HG02588 (cell line): ENCODE measurements around the gene PCSK7.

Experiments
- ATAC-seq: cut with Tn5 transposase; IDR thresholded peaks from one replicate; pipeline ENCODE4 v1.9.1; 2021; ENCODE audit warnings: mild to moderate bottlenecking, moderate library complexity; ENCODE audit not compliant: unreplicated experiment

Gene PCSK7

DNA sequence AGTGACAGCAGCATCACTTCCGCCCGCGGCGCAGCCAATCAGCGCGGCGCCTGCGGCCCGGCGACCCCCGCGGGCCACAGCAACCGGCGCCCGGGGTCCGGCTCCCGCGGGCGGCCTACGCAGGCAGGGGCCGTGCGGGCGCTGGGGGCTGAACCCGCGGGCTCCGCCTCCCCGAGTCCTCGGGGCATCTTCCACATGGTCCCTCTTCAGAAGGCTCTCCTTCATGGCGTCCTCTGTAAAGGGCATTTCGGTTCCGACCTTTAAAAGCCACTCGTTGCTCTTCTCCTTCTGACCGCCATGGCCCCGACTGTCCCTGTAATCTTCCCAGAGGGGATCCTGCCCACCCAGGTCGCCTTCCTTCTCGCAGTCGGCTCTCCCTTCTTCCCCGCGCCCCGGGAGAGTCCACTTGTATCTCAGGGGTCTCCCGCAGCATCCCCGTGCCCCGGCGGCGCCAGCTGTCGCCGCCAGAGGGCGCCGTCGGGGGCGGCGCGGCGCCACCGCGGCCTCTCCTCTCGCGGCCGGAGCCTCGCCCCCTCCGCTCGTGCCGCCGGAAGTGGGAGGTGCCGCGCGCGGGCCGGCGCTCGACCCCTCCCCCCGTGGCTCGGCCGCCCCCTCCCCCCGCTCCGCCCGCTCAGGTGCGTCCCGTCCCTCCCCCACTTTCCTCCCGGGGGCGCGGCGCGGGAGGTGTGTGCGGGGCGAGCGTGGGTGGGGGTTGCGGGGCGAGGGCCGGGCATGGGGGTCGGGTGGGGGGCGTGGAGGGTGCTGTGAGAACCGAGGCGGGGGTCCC lies 412 bp upstream of the PCSK7 start, which contains the start of gene RNF214:
Gene RNF214 (plus strand): TSS at position 580 of the 787 bp plus-strand sequence. CDS start 1,602 bp downstream, outside the sequence.
- ATAC-seq = peak; percentile 74

DNA sequence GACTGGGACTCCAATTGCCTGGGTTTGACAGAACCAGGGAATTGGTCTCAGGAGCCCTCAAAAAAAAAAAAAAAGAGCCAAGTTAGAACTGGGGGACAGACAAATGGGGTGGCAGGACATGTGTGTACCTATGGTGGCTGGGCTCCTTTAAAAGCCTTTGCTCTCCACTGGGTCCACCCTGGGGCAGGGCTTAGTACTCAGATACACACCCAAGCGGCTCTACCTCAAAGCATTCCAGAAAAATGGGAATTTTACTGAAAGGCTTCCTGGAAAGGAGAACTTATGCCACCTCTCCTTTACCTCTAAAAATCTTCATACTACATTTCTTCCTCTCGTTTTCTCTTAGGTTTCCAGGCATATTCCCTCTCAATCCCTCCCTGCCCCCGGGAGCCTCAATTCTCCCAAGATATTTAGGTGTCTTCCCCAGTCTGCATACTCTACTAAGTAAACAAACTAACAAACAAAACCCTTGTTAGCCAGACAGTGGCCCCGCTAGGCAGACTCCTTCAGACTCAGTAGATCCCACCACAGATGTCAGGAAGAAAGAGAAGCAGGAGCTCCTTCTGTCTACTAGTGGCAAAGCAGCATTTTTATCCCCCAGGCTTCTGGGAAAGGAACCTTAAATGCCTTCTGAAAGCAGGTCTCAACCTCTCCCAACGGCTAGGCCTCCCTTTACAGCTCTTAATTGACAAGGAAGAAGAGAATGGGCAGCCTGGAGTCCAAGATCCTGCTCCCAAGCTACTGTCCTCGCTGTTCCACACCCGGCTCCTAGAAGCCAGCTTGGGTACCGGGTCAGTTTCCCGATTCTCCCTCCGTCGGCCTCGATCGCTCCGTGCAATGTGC lies 653 bp downstream of the PCSK7 start:
- no peak for ATAC-seq

DNA sequence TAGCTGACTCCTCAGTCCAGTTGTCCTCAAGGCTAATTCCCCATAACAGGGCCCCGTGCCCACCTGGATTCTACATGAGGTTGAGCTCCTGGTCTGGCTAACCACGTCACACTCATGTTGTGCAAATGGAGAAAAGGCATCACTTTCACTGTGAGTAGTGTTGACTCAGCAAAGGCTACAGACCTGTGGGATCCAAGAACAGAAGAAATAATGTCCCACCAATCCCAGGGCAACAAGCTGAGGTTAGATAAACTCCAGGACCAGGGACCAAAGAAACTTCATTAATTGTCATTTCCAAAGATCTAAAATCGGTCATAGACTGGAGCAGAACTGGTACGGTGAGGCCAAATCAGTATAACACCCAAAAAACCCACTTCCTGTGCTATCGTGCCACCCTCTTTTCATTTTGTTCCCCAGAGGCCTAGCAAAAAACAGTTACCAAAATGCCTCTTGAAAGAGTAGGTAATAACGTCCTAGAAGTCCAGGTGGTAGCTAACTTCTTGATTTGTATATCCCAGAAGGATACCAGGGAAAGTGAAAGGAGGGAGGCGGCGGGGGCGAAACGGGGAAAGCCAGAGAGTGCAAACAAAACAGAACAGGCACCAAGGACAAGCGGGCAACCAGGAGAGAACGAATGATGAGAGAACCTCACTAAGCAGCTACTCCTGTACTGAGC lies 1.4 kb downstream of the PCSK7 start:
- no peak for ATAC-seq

DNA sequence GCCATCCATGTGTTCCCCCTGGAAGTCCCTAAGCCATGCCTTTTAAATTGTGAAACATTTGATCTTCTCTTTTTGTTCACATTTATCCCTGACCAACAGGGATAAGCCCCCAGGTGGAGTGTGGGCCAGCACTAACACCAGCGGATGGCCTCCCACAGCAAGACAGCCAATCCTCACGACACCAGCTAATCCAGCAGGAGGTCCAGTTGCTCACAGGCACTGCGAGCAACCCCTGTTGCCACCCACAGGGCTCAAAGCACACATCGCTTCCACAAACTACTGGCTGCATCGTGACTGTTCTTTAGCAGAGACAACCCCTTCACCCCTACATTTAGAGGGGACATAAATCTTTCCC lies 2.0 kb downstream of the PCSK7 start:
- ATAC-seq = no peak

DNA sequence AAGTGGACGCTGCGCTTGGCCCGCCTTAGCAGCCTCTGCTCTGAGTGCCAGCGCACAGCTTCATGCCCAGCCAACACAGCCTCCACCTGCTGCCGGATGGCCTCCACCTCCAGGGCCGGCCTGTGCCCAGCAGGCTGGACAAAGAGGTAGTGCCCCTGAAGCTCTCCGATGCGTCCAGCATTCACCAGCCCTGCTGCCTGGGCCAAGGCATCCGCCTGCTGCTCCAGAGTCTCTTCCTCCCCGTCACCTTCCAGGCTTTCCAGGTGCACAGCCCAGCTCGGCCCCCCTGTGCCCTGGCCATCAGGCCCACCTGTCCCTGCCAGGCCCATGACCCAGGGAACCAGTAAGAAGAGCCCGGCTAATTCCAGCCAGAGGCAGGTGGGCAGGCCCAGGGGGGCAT lies 2.5 kb downstream of the PCSK7 start:
- no peak for ATAC-seq

DNA sequence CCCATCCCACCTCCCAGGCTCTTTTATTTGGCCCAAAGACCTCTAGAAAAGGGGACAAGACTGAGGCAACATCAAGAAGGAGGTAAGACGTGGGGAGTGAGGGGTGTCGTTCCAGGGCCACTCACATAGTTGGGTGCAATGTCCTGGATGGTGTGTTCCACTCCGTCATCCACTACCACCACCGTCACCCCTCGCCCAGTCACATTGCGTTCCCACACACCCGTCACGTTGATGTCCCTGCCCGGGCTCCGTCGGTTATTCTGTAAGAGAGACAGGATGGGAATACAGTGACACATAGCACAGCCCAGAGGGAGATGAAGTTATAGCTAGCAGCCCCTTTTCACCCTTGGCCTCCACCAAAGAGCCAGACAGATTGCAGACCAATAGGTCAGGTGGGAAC lies 3.8 kb downstream of the PCSK7 start:
- no peak for ATAC-seq

DNA sequence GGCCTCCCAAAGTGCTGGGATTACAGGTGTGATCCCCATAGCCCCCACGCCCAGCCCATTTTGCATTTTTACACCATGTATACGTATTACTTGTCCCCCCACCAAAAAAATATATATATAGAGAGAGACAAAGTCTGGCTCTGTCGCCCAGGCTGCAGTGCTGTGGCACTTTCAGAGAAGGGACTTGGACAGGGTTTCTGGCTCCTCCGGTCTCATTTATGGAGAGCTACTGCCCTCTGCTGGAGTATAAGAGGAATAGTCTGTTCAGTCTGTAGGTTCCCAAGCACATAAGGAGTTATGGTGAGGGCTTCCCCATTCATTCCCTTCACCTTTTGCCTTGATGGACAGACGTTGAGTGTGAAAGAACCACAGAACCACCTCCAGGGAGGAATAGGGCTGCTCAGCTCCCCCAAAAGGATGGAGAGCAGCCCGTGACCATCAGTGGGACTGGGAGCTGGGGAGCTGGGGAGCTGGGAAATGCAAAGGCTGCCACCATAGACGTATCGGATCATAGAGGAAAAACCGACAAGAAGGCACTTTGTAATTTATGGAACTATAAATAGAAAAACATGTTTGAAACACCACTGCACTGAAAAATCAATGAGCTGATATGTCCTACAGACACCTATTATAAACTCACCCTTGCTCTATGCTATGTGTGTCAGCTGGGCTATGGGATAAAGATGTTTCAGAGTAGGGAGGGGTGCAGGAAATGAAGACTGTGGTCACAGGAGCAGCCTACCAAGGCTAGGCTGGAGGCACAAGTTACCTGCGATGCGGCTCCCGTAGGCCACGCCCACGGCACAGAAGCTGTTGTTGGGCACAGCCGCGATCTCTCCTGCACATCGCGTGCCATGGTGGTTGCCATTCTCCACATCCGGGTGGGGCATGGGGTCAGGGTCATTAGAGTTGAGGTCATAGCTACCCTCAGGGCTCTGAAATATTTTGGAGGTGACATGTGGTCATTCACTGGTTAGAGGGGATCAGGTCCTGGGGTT lies 5.2 kb downstream of the PCSK7 start:
- peak; percentile 56 for ATAC-seq

DNA sequence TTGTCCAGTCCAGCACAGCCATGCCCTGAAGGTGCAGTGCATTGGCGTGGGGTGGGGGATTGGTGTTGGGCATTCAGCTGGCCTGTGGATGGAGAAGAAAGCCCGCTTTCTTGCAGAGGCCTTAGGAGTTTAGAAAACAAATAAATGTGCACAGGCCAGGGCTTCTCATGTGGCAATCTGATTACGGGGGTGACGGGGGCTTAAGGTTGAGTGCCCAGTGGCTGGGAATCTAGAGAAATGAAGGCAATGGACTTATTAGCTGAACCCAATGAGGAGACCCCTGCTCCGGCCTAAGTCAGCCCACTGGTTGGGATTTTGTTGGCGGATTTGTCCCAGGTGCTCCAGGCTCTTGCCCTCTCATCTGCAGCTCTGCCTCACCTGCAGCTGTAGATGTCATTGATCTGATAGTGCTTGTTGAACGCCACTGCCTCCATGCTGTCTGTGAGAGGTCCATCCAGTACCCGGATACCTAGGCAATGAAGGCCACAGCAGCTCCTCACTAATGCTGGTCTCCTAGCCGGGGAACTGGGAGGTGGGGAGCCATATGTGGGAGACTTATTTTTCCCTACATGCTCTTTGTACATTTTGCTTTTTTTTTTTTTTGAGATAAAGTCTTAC lies 6.2 kb downstream of the PCSK7 start:
- no peak for ATAC-seq

DNA sequence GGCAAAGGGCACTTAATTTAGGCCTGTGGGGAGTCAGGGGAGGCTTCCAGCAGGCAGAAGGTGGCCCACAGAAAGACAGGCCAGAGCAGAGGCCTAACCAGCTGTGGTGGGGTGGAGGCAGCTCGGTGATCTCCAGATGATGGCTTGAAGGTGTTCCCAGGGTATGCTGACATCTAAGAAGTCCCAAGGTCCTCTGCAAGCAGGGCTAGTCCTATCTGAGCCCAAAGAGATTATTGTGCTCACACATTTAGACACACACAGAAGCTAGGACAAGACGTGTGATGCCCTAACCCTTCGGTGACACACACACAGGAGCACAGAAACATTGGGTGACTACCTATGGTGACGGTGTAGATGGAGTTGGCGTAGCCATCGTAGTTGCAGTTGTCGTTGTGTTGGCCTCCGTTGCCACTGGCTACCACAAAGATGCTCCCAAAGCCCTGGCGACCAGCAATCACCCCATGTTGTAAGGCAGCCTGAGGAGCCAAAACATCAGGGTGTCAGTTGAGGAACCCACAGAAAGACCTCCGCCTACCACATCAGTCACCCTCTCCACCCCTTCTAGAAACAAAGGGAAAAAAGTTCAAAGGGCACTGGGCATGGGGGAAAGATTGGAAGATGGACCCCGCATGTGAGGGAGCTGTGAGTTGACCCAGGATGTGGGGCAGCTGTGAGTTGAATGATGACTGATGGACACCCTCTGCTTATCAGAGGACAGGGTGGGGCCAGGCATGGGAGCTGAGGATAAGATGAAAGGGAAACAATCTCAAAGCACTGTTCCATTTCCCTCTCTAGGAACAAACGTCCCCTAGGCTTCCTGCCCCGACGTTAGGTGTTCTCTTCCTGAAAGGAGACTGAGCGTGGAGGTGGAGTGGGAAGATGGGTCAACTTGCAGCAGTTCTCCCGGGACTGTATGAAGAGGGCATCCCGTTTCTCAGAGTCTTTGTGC lies 7.9 kb downstream of the PCSK7 start:
- ATAC-seq = no peak

DNA sequence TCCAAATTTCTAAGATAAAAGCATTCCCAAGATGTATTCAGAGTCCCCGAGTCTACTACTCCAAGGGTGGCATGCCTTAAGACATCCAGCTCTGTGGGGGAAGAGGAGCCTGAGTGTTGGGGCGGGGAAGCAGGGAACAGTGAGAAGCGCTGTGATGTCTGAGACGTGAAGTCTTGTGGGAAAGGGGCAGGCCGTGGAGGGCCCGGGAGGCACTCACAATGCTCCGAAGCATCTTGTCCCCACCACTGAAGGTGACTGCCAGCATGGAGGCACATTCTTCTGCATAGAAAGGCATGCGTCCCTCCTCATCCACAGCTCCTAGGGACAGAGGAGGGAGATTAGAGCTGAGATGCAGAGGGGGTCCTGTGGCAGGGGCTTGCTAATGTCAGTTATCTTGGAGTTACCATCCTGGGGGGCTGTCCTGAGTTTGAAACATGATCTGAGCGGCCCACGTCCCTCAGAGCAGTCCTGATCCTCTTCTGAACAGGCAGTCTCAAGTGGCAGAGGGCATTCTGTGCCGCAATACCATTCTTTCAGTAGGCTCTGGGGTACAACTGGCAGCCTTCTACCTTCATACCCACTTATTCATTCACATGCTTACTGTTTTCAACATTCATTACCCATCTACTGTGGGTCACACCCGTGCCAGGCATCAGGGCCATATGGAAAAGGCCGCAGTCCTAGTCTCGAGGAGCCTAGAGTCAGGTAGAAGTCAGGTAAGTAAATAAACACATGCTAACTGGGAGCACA lies 8.7 kb downstream of the PCSK7 start:
- ATAC-seq = no peak

DNA sequence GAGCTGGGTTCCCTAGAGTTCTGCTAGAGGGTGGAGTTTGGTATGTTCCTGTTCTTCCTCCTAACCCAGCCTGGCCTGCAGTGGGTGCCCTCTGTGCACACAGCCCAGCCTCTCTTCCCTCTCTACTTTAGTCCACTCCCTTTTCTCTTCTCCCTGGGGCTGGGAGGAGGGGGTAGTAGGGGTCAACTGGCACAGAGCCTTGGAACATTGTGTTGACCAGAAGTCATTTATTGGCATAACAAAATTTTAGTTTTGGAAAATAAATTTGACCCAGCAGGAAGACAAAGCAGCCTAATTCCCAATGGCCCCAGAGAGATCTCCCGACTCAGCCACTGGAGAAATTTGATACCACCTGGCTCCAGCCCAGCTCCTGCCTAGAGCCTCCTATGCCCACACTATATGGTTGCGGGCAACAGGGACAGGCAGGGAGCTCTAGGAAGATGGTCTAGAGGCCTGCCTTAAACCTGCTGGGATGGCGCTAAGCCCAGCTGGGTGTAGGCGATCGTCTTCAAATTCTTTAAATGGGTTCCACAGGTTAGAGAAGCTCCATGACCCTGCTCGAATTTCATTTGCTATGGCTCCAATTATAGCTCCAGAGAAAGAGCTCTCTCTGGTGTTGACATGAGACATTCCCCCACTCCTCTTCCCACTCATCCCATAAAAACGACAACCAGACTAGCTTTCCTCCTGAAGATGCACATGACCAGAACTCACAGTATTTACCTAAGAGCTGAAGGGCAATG lies 9.9 kb downstream of the PCSK7 start:
- no peak for ATAC-seq

DNA sequence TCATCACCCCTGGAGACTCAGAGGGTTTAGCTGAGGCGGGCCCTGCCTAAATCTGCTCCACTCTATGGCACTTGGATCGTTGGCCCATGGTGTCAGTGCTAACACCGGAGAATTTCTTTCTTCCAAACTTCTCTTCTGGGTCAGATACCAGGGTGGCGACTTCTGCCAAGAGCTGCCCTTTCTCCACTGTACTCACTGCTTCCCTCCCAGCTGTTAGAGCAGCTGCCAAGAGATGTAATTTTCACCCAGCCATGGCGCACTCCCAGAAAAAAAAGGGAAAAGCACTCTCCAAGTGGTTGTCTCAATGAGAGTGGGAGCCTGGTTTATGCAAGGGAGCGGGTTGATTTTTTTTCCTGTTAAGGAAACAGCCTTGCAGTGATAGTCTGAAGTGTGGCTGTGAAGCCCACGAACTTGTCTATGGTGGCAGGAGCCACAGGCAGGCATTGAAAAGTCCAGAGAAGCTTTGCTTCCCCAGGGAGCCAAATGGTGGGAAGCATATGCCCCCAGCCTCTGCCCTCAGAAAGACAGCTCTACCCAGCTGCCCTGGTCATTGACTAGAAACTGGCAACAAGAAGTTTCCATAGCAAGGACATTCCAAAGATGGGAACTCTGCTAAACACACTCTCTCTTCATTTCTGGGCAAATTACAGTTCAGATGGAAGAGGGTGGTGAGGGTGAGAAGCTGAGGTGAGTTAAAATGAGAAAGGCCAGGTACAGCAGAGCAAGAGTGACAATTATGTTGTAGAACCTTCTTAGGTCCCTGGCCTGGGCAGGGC lies 10.7 kb downstream of the PCSK7 start:
- no peak for ATAC-seq

DNA sequence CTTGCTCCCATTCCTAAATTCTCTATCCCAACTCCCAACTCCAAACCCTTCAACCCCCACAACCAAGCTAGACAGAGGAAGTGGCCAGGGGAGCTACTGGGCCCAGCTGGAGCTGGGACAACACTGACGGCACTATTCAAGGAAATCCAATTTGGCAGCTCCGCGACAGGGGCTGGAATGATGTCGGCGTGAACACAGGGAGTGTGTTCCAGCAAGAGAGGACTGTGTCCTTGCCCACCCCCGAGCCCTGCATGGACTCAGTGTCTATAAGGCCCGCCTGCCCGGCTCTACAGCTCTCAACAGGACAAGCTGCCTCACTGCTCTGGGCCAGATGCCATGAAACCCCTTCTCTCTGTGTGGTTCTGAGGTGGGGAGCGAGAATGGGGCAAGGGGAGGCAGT lies 11.3 kb downstream of the PCSK7 start:
- ATAC-seq = no peak

DNA sequence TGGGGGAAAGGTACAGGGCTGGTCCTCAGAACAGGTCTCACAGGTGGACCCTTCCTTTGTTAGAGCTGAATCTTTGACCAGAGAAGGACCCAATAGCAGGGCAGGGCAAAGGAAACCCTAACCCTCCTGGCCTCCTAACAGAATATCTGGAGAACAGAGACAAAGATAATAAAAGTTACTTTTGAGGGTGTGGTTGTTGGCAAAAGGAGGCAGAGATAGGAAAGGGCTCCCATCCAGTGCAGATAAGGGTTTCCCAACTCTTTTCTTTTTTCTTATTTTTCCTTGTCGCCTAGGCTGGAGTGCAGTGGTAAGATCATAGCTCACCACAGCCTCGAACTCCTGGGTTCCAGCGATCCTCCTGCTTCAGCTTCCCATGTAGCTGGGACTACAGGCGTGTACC lies 11.9 kb downstream of the PCSK7 start:
- no peak for ATAC-seq

DNA sequence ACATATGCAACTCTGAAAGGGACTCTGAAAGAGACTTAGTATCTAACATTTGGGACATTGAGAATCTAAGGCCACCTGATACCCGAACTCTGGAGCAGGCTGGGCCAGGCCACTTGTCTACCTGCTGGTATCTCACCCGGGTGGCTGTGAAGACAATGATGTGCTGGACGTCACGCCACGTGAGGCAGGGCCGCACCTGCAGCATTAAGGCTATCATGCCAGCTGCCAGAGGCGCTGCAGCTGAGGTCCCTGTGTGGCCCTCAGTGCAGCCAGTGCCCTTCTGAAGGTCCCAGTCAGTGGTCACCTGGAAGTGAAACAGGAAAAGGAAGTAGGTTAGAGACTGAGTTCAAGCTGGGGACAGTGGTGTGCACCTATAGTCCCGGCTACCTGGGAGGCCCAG lies 12.4 kb downstream of the PCSK7 start:
- no peak for ATAC-seq

DNA sequence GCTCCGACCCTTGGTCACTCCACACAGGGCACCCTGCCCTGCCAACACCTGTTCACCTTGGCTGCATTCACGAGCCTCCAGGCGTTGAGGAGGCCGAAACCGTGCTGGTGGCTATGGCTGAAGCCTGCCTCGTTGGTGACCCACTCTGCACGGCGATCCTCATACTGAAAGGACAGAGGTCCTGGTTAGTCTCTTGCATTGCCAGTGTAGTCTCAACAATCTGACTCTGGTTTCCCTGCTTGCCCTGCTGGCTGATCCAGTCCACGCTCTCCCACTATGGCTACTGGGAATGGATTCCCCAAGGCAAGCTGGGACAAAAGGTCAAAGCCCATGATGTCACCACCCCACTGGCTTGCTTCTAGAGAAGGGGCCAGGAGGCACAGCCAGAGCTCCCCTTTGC lies 12.9 kb downstream of the PCSK7 start:
- ATAC-seq = no peak
